Hematopoietic multipotent progenitor cell treated with erythropoietin and hydrocortisone succinate and interleukin-3 and kit ligand, for 6 days (in vitro differentiated cells): Measurements from ENCODE around the gene GCDH.

ENCODE experiments used
- DNase-seq: peaks from one replicate; pipeline ENCODE4 v3.0.0-alpha.2; 2015

Gene GCDH

DNA sequence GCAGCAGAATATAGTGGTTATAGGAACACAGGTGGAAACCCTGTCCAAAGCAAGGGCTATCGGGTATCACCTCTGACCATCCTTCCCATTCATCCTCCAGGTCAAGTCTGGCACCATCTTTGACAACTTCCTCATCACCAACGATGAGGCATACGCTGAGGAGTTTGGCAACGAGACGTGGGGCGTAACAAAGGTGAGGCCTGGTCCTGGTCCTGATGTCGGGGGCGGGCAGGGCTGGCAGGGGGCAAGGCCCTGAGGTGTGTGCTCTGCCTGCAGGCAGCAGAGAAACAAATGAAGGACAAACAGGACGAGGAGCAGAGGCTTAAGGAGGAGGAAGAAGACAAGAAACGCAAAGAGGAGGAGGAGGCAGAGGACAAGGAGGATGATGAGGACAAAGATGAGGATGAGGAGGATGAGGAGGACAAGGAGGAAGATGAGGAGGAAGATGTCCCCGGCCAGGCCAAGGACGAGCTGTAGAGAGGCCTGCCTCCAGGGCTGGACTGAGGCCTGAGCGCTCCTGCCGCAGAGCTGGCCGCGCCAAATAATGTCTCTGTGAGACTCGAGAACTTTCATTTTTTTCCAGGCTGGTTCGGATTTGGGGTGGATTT lies 52.6 kb downstream of the GCDH start:
- no peak for DNase-seq

GRCh38 chr19:12944104-12944674 lies 53.2 kb downstream of the GCDH start:
- no peak for DNase-seq

- DNase-seq: peak; percentile 99
Observed at GRCh38 chr19:12945479-12946091, 54.6 kb downstream of the GCDH start, which contains the start of gene RAD23A. TSS of gene RAD23A (plus strand) at chr19:12945862. CDS start at chr19:12945949, 87 bp downstream.

DNA sequence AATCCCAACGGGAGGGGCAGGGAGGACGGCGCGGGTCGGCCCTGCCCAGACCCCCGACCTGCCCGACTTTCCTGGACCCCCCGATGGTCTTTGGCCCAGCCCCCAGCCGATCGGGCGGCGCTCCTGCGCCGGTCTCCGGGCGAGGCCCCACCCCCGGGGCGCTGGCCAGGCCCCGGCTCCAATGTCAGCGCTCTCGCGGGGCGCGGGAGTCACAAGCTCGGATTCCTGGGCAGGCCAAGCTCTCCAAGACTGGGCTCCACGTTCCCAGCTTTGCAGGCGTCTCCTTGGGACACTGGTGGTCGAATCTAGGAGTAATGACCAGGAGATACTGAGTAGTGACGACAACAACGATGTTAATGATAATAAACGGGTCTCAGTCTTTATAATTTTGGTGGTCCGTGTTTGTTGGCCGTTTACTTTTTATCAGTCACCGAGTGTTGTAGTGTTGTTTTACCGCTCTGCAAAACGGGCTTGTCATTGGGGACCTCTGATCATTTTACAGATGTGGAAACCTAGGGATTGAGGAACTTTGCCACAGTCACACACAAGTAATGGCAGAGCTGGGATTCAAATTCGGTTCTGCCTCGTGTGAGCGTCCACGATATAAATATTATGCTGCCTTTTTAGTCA lies 55.2 kb downstream of the GCDH start:
- DNase-seq: peak; percentile 81

DNA sequence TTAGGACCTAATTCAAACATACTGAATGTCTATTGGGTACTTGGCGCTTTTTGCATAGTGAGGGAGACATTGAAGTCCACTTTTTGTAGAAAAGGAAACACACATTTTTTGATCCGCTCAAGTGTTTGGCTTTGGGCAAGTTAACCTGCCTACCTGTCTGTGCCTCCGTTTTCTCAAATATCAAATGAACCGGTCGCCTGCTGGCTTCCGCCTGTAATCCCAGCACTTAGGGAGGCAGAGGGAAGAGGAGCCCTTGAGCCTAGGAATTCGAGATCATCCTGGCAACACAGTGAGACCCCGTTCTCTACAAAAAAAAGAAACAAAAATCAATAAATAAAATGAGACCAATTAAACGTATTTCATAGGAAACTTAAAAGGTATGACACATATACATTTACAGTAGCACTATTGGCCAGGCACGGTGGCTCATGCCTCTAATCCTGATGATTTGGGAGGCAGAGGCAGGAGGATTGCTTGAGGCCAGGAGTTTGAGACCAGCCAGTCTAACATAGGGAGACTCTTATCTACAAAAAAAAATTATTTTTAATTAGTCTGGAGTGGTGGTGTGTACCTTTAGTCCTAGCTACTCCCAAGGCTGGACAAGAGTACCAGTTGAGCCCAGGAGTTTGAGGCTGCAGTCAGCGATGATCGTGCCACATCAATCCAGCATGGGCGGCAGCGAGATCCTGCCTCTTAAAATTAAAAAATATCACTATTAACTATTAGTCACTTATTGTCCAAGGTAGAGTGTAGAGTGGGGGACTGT lies 56.0 kb downstream of the GCDH start:
- no peak for DNase-seq

DNA sequence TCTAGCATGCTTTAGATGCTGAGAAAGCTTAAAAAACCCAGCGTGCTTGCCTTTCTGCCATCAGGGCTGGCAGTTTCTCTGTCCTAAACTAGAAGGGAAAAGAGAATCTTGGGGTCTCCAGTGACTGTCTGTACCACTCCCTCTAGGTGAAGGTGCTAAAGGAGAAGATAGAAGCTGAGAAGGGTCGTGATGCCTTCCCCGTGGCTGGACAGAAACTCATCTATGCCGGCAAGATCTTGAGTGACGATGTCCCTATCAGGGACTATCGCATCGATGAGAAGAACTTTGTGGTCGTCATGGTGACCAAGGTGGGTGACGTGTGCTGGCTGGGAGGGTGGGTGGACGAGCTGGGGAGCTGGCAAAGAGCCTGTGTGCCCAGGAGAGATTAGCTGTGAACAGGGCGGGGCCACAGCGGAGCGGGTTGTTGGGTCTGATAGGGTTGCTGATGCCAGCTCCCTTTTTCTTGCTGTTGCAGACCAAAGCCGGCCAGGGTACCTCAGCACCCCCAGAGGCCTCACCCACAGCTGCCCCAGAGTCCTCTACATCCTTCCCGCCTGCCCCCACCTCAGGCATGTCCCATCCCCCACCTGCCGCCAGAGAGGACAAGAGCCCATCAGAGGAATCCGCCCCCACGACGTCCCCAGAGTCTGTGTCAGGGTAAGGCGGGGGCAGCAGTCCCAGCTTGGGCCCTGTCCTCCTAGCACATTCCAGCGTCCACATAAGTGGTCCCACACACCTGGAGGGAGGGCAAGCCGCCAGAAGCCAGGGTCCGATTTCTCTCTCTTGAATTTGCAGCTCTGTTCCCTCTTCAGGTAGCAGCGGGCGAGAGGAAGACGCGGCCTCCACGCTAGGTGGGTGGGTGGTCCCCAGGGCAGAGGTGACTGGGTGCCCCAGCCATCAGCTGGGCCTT lies 57.0 kb downstream of the GCDH start:
- DNase-seq: peak; percentile 99

- DNase-seq: no peak
Observed at GRCh38 chr19:12948612-12949362, 57.8 kb downstream of the GCDH start.
